K562 (cell line): ENCODE results near the gene RNF144A. TPM values are rescaled to one million over a fixed set of nuclear protein-coding genes. Genes with fewer than 3 reads are reported as not detected.

Experiments
- HBP1 ChIP-seq: fragments of 450-650 bp; formaldehyde crosslinking; IDR thresholded peaks from 2 replicates; pipeline ENCODE4 v1.4.0; 2022; ENCODE audit warnings: missing genetic modification characterization
- HOMEZ ChIP-seq: fragments of 250-450 bp; sonication (Bioruptor Pico); IDR thresholded peaks from 2 replicates; pipeline ENCODE4 v1.4.0; 2020; ENCODE audit warnings: mild to moderate bottlenecking, moderate library complexity
- MYBL2 ChIP-seq, 2 experiments: fragments of 450-650 bp in 1 of 2; sonication (generic) in 1 of 2; formaldehyde crosslinking in 1 of 2; IDR thresholded peaks; 2 replicates each; pipeline versions ENCODE4 v1.6.1 to v1.8.1; 2017 to 2022; ENCODE audit warnings: borderline replicate concordance in 1 of 2, inconsistent platforms in 1 of 2, low read depth in 1 of 2, mild to moderate bottlenecking in 1 of 2, missing genetic modification reagents in 1 of 2, moderate library complexity in 1 of 2
- PHF20 ChIP-seq: fragments of 450-650 bp; IDR thresholded peaks from 2 replicates; pipeline ENCODE4 v1.6.1; 2018; ENCODE audit not compliant: partially characterized antibody
- RAD21 ChIP-seq, 2 experiments: fragments of 250-450 bp in 1 of 2; fragments of 450-650 bp in 1 of 2; sonication (Bioruptor Pico) in 1 of 2; formaldehyde crosslinking in 1 of 2; IDR thresholded peaks in 1 of 2; conservative IDR thresholded peaks in 1 of 2; 2 replicates each; pipeline versions ENCODE4 v1.4.0 to v1.8.0; 2020 to 2022; ENCODE audit warnings: mild to moderate bottlenecking in 2 of 2, moderate library complexity in 1 of 2
- RREB1 ChIP-seq: fragments of 250-450 bp; sonication (Bioruptor Pico); IDR thresholded peaks from 2 replicates; pipeline ENCODE4 v1.4.0; 2020
- SETDB1 ChIP-seq: IDR thresholded peaks from one replicate; pipeline ENCODE4 v1.6.1; 2012; ENCODE audit warnings: low read length, control low read depth, inconsistent platforms
- TAF9B ChIP-seq: fragments of 450-650 bp; IDR thresholded peaks from 2 replicates; pipeline ENCODE4 v1.6.1; 2018; ENCODE audit warnings: mild to moderate bottlenecking; ENCODE audit not compliant: partially characterized antibody
- ZNF639 ChIP-seq, 2 experiments: fragments of 200-800 bp in 1 of 2; sonication (Bioruptor generic) in 1 of 2; sonication (generic) in 1 of 2; formaldehyde crosslinking in 1 of 2; IDR thresholded peaks in 1 of 2; conservative IDR thresholded peaks in 1 of 2; 2 replicates each; pipeline versions ENCODE4 v1.5.0 to v1.6.1; 2016 to 2020; ENCODE audit warnings: missing compliant biosample characterization in 1 of 2, missing genetic modification characterization in 1 of 2, missing genetic modification reagents in 1 of 2
- polyA plus RNA-seq, 8 experiments: library from polyadenylated mRNA; depleted of rRNA in 4 of 8; stranded (reverse) in 5 of 8; unstranded in 3 of 8; fragments of >200 nt; fragmentation: Nextera tagmentation in 2 of 8; fragmentation: Illumina TruSeq in 1 of 8; extraction: Ambion mirVana in 2 of 8; extraction: Trizol in 1 of 8; gene quantifications; 2 replicates each; pipeline versions ENCODE4 v1.2.1 to v1.2.3, GENCODE V29; 2011 to 2014; ENCODE audit warnings: inconsistent platforms in 1 of 8, missing spikeins in 1 of 8
- total RNA-seq, 7 experiments: library from RNA; depleted of rRNA in 6 of 7; stranded (reverse); fragments of >200 nt in 6 of 7; fragmentation: Illumina TruSeq in 2 of 7; extraction: Trizol in 2 of 7; gene quantifications; 2 replicates each; pipeline versions ENCODE4 v1.2.1 to v1.2.3, GENCODE V29; 2011 to 2021; ENCODE audit warnings: low replicate concordance in 1 of 7

The RNF144A gene
- total and polyA plus RNA-seq, 9 of the 15 experiments (the other 6 are each of a cell fraction or from before 2014, with no cell fraction given): 0.96 to 11.3 (median 6.2) TPM

- TF ChIP-seq RREB1 (no peak), PHF20 (no peak), HOMEZ (no peak), ZNF639 (CRISPR knock-in tag; conservative IDR thresholded peaks at IDR 0.05 in 1 of 2, IDR thresholded peaks at IDR 0.05 in 1 of 2) (no peak), SETDB1 (no peak), HBP1 (CRISPR knock-in tag) (no peak), TAF9B (no peak), MYBL2 (IDR thresholded peaks at IDR 0.05; ENCODE audit: low read depth) (no peak), MYBL2 (CRISPR knock-in tag; IDR thresholded peaks at IDR 0.05; ENCODE audit: borderline replicate concordance) (no peak), RAD21 (CRISPR knock-in tag; conservative IDR thresholded peaks at IDR 0.05 in 1 of 2, IDR thresholded peaks at IDR 0.05 in 1 of 2) (no peak)
These were observed 38.4 kb downstream of the RNF144A start (continued) for GRCh38 chr2:6955511-6956136.
